GM21515 (cell line): Measurements from ENCODE around the gene PDE6A.
"Not testable (repeated sequence)": the region's sequence is repeated elsewhere in the genome, so short reads cannot be mapped to it uniquely, and the experiment has no call there.

Experiments used
- ATAC-seq: cut with Tn5 transposase; IDR thresholded peaks from one replicate; pipeline ENCODE4 v1.9.1; 2021; ENCODE audit not compliant: unreplicated experiment

The PDE6A gene

DNA sequence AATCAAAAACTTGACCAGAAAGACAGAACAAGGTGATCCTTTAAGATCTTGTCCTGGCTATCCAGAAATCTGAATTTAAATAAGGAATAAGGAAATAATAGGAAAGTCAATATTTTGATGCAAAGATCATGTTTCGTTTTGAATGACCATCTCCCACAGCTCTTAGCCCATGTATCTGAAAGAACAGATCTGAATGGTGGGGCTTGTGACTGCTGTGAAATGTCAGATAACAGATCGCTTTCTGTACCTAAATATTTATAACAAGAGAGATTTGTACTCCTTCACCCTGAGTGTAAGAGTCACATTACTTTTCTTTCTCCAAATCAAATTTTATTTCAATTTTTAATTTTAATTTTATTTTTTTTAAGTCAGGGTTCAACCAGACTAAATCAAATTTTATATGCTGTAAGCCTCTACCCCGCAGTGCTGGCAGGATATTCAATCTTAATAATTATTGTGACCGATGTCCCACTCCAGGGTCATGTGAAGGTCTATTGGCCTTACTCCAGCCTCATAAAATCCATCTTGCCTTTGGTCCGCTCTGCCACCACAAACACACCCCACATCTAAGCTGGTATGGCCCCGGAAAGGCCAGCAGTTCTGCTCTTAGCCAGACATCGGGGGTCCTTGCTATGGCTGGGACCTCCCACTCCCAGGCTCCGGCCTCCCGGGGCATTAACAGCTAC is 9.0 kb upstream of the PDE6A start:
- ATAC-seq = no peak

DNA sequence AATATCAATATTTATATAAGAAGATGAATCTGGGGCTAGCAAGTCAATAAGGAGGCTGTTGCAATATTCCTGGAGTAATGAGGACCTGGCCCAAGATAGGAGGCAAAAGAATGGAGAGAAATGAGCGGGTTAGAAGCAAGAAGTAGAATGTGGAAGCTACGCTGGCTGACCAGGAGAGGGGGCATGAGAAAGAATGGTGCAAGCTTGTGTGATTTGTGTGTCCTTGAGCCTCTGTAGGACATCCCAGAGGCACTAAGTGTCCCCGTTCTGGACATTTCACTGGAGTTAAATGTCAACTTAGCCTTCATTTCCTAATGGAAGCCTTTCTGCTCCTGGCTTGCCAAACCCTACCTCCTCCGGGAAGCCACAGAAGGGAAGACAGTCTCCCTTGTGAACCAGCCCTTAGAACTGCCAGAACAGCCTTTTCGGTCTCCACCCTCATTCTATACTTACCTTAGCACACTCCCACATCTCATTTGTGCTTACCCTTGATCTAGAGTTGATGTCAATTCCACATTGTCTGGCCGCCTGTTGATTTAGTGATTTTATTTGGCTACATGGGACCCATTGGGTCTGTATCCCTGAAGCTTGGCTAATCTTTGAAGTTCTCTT is 6.7 kb upstream of the PDE6A start:
- no peak for ATAC-seq

DNA sequence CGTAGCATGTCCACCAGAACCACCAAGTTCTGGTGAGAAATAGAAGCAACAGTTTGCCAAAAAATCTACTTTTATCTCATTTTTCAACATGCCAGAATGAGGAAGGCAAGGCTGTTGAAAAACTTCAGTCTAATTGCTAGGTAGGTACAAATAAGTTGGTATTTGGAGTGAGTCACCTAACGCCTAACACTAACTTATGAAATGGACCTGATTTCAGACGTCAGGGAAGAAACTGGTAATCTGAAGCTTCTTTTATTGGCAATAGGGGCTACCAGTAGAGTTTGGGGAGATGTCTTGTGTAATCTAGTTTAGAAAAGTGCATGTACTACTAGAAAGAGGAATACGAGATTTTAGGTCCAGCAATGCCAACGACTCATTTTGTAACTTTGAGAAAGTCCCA is 4.4 kb upstream of the PDE6A start:
- no peak for ATAC-seq

- ATAC-seq = no peak
These were observed 1.5 kb upstream of the PDE6A start for GRCh38 chr5:149946118-149946517.

- not testable (repeated sequence) for ATAC-seq
These were observed 1.2 kb downstream of the PDE6A start for GRCh38 chr5:149943177-149943949.

- ATAC-seq = not testable (repeated sequence)
These were observed 1.8 kb downstream of the PDE6A start for GRCh38 chr5:149942741-149943169.

DNA sequence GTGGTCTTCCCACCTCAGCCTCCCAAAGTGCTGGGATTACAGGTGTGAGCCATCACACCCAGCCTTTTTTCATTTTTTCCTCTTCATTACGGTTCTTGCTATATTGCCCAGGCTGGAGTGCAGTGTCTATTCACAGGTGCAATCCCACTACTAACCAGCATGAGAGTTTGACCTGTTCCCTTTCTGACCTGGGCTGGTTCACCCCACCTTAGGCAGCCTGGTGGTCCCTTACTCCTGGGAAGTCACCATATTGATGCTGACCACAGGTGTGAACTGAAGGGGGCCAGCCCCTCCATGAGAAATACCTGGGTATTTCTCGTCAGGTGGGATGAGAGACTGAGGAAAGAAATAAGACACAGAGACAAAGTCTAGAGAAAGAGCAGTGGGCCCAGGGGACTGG is 2.4 kb downstream of the PDE6A start:
- ATAC-seq = no peak

- ATAC-seq = no peak
These were observed 2.8 kb downstream of the PDE6A start for GRCh38 chr5:149941795-149942194.

DNA sequence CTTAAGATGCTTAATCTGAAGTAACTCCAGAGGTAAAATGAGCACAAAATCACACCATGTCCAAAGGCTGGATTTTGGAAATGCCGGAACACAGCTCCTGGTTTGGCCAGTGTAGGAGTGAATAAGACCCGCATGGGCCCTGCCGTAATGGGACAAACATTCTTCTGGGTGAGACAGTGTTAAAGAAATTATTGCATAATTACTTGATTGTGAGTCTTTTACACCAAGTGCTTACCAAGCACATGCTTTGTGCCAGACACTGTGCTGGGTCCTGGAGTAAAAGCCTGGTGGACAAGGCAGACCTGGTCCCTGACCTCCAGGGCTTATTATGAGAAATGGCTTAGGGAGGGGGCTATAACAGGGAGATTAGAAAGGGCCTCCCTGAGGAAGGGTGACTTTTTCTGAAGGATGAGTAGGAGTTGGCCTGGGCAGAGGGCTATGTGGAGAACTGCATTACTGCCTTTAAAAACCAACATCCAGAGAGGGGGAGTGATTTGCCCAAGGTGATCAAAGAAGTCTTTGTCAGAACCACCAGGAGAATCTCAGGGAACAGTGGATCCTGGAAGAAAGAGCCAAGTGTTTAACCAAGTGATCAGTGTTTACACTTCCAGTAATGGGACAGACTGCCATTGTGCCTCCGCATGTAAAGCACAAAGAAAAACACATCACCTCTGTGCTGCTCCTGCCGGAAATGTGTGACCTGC is 3.5 kb downstream of the PDE6A start:
- no peak for ATAC-seq

DNA sequence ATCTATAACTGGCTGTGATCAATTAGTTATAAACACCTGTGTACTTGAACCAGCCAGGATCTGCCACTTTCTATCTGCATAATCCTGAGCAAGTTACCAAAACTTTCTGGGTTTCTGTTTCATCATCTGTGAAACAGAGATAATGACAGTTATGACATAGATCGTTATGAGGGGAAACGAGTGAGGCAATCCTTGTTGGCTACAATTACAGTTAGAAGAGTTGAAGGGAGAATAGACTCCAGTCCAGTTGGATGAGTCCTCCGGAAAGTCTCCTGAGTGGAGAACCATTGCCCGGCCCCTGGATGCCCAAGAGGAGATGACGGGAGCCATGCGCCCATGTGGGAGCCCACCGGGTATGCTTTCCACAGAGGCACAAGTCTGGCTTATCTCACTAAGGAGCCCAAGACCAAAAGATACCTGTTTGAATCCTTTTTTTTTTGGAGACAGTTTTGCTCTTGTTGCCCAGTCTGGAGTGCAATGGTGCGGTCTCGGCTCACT is 4.5 kb downstream of the PDE6A start:
- ATAC-seq = peak; percentile 84

DNA sequence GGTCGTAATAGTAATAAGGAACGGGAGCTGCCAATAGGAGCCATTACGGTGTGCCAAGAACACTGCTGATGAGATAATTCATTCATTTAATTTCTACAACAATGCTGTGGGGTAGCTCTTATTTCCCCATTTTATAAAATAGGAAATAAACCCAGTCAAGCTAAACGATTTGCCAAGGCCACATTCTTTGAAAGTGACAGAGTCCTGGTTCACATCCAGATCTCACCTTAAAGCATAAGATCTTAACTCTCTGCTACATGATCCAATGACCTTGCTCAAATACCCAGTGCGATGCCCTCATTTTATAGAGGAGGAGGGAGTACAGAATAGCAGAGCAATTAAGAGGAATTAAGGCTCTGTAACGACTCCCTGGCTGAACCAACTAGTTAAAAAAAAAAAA is 5.0 kb downstream of the PDE6A start:
- no peak for ATAC-seq

- no peak for ATAC-seq
These were observed 5.7 kb downstream of the PDE6A start for GRCh38 chr5:149938791-149939358.

DNA sequence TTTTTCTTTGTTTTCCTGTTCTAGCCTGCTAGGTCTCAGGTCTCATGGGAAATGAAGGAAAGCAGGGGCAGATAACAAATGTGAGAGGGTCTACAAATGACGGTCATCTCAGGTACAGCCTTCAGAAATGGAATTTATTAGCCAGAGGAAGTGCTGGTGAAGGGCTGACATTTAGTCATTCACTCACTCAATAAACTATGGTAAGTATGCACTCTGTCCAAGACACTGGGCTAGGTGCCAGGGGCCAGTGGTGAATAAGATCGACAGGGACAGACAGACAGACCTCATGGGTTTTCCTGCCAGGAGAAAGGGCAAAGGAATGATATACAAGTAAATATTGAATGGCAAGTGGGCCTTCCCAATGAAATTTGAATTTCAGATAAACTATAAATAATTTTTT is 6.3 kb downstream of the PDE6A start:
- ATAC-seq = no peak

- ATAC-seq = no peak
These were observed 7.0 kb downstream of the PDE6A start for GRCh38 chr5:149937610-149938009.

- no peak for ATAC-seq
These were observed 7.9 kb downstream of the PDE6A start for GRCh38 chr5:149936700-149937091.

- ATAC-seq = no peak
These were observed 8.4 kb downstream of the PDE6A start for GRCh38 chr5:149936044-149936699.

GRCh38 chr5:149935431-149935901 is 9.1 kb downstream of the PDE6A start:
- no peak for ATAC-seq

DNA sequence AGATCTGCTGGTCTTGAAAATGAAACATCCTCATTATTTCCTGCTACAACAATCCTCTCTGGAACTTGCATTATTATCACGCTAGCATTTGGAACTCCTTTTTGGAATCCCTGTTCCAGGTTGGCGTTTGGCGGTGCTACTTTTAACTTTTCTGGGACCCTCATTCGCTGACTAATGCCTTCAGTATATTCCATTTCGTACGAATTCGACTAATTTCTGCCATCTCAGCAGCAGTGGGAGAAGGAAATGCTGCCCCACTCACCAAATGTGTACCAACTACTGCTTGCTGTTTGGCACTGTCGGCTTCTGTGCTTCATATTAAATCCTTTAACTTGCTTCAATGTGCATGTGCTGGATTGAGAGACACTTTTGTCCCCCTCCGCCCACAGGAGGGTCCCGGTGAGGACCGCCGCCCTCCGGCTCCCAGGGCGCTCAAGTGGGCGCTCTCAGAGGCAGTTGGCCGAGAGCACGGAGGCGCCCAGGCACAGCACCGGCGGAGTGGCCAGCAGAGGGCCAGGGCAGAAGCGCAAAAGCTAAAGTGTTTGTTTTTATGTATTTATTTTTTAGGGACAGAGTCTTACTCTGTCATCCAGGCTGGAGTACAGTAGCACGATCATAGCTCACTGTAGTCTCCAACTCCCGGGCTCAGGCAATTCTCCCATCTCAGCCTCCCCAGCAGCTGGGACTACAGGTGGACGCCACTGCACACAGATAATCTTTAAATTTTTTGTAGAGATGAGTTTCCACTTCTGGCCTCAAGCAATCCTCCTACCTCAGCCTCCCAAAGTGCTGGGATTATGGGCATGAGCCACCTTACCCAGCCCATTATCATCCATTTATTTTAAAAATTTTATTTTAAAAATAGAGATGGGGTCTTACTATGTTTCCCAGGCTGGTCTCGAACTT is 11.9 kb downstream of the PDE6A start:
- ATAC-seq = no peak

GRCh38 chr5:149931992-149932436 is 12.6 kb downstream of the PDE6A start:
- no peak for ATAC-seq
